Measurements from ENCODE around the gene C16orf96.

C16orf96 gene

GRCh38 chr16:4525634-4526277 lies 30.4 kb upstream of the C16orf96 start:
- TF ChIP-seq ZNF747 (tag by site-specific recombination; IDR thresholded peaks at IDR 0.05) (no peak), ATF2 (tag by site-specific recombination; IDR thresholded peaks at IDR 0.05; ENCODE audit: low read depth) (no peak), ZNF529 (tag by site-specific recombination; IDR thresholded peaks at IDR 0.05; ENCODE audit: insufficient replicate concordance) (no peak), ZNF311 (tag by site-specific recombination; IDR thresholded peaks at IDR 0.05; ENCODE audit: borderline replicate concordance) (no peak), KLF17 (tag by site-specific recombination; IDR thresholded peaks at IDR 0.05) (peak; percentile 73), ZNF366 (tag by site-specific recombination; conservative IDR thresholded peaks at IDR 0.05) (no peak), EGR2 (tag by site-specific recombination; IDR thresholded peaks at IDR 0.05; ENCODE audit: low read depth) (peak; percentile 74), ZNF664 (tag by site-specific recombination; IDR thresholded peaks at IDR 0.05) (no peak), SP7 (tag by site-specific recombination; IDR thresholded peaks at IDR 0.05) (peak; percentile 65; the same call in 1 of the 2 replicates), ZNF596 (tag by site-specific recombination; IDR thresholded peaks at IDR 0.05) (no peak), ZNF23 (tag by site-specific recombination; IDR thresholded peaks at IDR 0.05; ENCODE audit: borderline replicate concordance) (no peak), ZFHX2 (tag by site-specific recombination; conservative IDR thresholded peaks at IDR 0.05) (peak; percentile 67)
- Histone ChIP-seq H3K9me3 (ENCODE audit: control insufficient read depth, insufficient read depth, low read depth, low read length) (no peaks in the 10 kb centered on the region), H3K27ac (ENCODE audit: extremely low read depth, low read depth, low read length) (no peak overlapping the region), H3K4me3 (ENCODE audit: low read depth, low read length) (no peak overlapping the region), H3K4me1 (ENCODE audit: control insufficient read depth, insufficient read depth, low read length) (peaks cover 3% of the 10 kb centered on the region; the same call in 1 of the 2 replicates), H3K36me3 (ENCODE audit: control insufficient read depth in 2 of 2, insufficient read depth in 1 of 2, low read length in 2 of 2) (peaks cover 0 to 26% of the 10 kb centered on the region in 2 experiments; a peak in 1 of 3 replicates)
- CTCF ChIA-PET, result interaction anchor here (0.7 to 1.7 kb wide), 2 partner anchors 23 to 24 kb away, joined by 3 to 6 read pairs; no protein-coding TSS in a partner anchor
- POLR2A ChIA-PET, result no interaction called here

GRCh38 chr16:4529085-4530060 lies 26.8 kb upstream of the C16orf96 start:
- no peak overlapping the region for H3K27ac ChIP-seq (ENCODE audit: extremely low read depth, low read depth, low read length)
- peaks cover 0 to 28% of the 10 kb centered on the region in 2 experiments; a peak in 1 of 3 replicates for H3K36me3 ChIP-seq (ENCODE audit: control insufficient read depth in 2 of 2, insufficient read depth in 1 of 2, low read length in 2 of 2)
- no peaks in the 10 kb centered on the region for H3K9me3 ChIP-seq (ENCODE audit: control insufficient read depth, insufficient read depth, low read depth, low read length)
- CTCF ChIA-PET, result interaction anchor here (0.6 to 1.5 kb wide), 5 partner anchors 12 to 65 kb away, joined by 3 to 13 read pairs (median 4); no protein-coding TSS in a partner anchor
- POLR2A ChIA-PET, result interaction anchor here (1.5 kb wide), 1 partner anchor 9 kb away, joined by 11 read pairs; the partner anchor contains the start of gene CDIP1
- no peak overlapping the region for H3K4me3 ChIP-seq (ENCODE audit: low read depth, low read length)
- peaks cover 3% of the 10 kb centered on the region; the same call in 1 of the 2 replicates for H3K4me1 ChIP-seq (ENCODE audit: control insufficient read depth, insufficient read depth, low read length)
- TF ChIP-seq ZBTB44 (tag by site-specific recombination; IDR thresholded peaks at IDR 0.05), result no peak
- 0 out of 2 replicates have a peak, but pooled peaks have one; percentile 3 for TF ChIP-seq ATF2 (tag by site-specific recombination; IDR thresholded peaks at IDR 0.05; ENCODE audit: low read depth)
- peak; percentile 62 for TF ChIP-seq HIC1 (tag by site-specific recombination; IDR thresholded peaks at IDR 0.05)
- 0 out of 2 replicates have a peak, but pooled peaks have one; percentile 19 for TF ChIP-seq ZBTB20 (tag by site-specific recombination; IDR thresholded peaks at IDR 0.05)
- no peak for TF ChIP-seq ZNF555 (tag by site-specific recombination; conservative IDR thresholded peaks at IDR 0.05)
- peak; percentile 57 for TF ChIP-seq ZNF629 (tag by site-specific recombination; IDR thresholded peaks at IDR 0.05)
- TF ChIP-seq TCF7L2 (IDR thresholded peaks at IDR 0.05; ENCODE audit: borderline replicate concordance, low read depth, low read length), result no peak
- TF ChIP-seq ZXDB (tag by site-specific recombination; IDR thresholded peaks at IDR 0.05), result peak; percentile 53; the same call in 1 of the 2 replicates
- TF ChIP-seq GLIS2 (tag by site-specific recombination; IDR thresholded peaks at IDR 0.05), result 0 out of 2 replicates have a peak, but pooled peaks have one; percentile 24
- no peak for TF ChIP-seq ZNF292 (tag by site-specific recombination; IDR thresholded peaks at IDR 0.05; ENCODE audit: borderline replicate concordance, low read depth)
- no peak for TF ChIP-seq ZFP69B (tag by site-specific recombination; IDR thresholded peaks at IDR 0.05)
- TF ChIP-seq ZIC2 (tag by site-specific recombination; IDR thresholded peaks at IDR 0.05), result peak; percentile 99
- peak; percentile 90 for TF ChIP-seq GLIS1 (tag by site-specific recombination; IDR thresholded peaks at IDR 0.05)

Data from HEK293 (cell line).